Measurements from ENCODE around the gene SDK1. TPM values are rescaled to one million over a fixed set of nuclear protein-coding genes. Genes with fewer than 3 reads are reported as not detected.

The SDK1 gene
- total RNA-seq, 3 donors from 2014 or later (not counting 1 experiment from before 2014, with no cell fraction given), result 0.05 to 0.11 TPM; not detected in 1

DNA sequence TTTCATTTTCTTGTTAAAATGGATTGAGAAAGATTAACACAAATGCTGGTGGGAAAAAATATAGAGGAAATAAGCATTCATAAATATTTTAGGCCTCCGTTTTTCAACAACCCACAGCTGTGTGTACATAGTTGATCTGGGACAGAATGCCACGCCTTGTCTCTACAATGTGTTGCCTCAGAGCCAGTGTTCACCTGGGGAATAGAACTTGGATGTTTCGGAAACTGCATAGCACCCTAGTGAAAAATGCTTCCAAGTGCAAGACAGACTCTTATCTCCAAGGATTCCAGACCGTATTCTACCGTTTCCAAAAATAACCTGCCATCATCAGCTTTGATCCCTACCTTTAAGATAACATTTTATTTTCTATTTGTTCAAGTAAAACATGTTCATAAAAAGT, 260.9 kb downstream of the SDK1 start:
- Mint-ChIP-seq H3K4me3 (no peak overlapping the region), H3K27ac (no peak overlapping the region), H3K27me3 (ENCODE audit: low read depth in 2 of 2) (peaks cover 9 to 46% of the 10 kb centered on the region in 2 donors), H3K36me3 (no peaks in the 10 kb centered on the region), H3K9me3 (no peaks in the 10 kb centered on the region), H3K4me1 (no peaks in the 10 kb centered on the region)
- TF ChIP-seq, protein P1, sequence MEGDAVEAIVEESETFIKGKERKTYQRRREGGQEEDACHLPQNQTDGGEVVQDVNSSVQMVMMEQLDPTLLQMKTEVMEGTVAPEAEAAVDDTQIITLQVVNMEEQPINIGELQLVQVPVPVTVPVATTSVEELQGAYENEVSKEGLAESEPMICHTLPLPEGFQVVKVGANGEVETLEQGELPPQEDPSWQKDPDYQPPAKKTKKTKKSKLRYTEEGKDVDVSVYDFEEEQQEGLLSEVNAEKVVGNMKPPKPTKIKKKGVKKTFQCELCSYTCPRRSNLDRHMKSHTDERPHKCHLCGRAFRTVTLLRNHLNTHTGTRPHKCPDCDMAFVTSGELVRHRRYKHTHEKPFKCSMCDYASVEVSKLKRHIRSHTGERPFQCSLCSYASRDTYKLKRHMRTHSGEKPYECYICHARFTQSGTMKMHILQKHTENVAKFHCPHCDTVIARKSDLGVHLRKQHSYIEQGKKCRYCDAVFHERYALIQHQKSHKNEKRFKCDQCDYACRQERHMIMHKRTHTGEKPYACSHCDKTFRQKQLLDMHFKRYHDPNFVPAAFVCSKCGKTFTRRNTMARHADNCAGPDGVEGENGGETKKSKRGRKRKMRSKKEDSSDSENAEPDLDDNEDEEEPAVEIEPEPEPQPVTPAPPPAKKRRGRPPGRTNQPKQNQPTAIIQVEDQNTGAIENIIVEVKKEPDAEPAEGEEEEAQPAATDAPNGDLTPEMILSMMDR (IDR thresholded peaks at IDR 0.05), result no peak
- Histone ChIP-seq H3K27me3 (ENCODE audit: control insufficient read depth, insufficient read depth, low read length) (no peaks in the 10 kb centered on the region), H3K4me1 (ENCODE audit: control insufficient read depth, insufficient read depth, low read length) (no peaks in the 10 kb centered on the region), H3K36me3 (ENCODE audit: control insufficient read depth, insufficient read depth, low read length) (no peaks in the 10 kb centered on the region), H3K9me3 (ENCODE audit: control insufficient read depth, insufficient read depth, low read length) (no peaks in the 10 kb centered on the region), H3K27ac (ENCODE audit: low read length) (no peak overlapping the region), H3K4me3 (ENCODE audit: low read length) (no peak overlapping the region)
- intact Hi-C loops (cut with micrococcal nuclease), result no loop called here
- 93% methylated on average over 5 of the region's 5 CpGs for whole genome bisulfite sequencing (ENCODE audit: insufficient coverage)
- no peak for DNase-seq
- no peak for ATAC-seq

DNA sequence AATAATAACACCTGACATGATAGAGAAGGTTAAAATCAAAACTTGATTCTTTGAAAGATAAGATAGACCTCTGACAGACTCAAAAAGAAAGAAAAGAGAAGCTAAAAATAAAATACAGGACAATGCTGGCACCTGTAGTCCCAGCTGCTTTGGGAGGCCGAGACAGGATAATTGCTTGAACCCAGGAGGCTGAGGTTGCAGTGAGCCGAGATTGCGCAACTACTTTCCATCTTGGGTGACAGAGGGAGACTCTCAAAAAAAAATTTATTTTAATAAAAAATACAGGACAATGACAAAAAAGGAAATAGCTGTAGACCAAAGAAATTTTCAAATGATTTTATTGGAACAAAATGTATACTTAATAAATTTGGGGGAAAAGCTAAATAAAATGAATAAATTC, 263.2 kb downstream of the SDK1 start:
- ATAC-seq (no peak), DNase-seq (no peak)
- Mint-ChIP-seq H3K4me3 (no peak overlapping the region), H3K27me3 (ENCODE audit: low read depth in 2 of 2) (peaks cover 9 to 49% of the 10 kb centered on the region in 2 donors), H3K27ac (no peak overlapping the region), H3K36me3 (no peaks in the 10 kb centered on the region), H3K4me1 (no peaks in the 10 kb centered on the region), H3K9me3 (no peaks in the 10 kb centered on the region)
- Histone ChIP-seq H3K4me3 (ENCODE audit: low read length) (no peak overlapping the region), H3K36me3 (ENCODE audit: control insufficient read depth, insufficient read depth, low read length) (no peaks in the 10 kb centered on the region), H3K4me1 (ENCODE audit: control insufficient read depth, insufficient read depth, low read length) (no peaks in the 10 kb centered on the region), H3K27me3 (ENCODE audit: control insufficient read depth, insufficient read depth, low read length) (no peaks in the 10 kb centered on the region), H3K9me3 (ENCODE audit: control insufficient read depth, insufficient read depth, low read length) (no peaks in the 10 kb centered on the region), H3K27ac (ENCODE audit: low read length) (no peak overlapping the region)
- 84% methylated on average over 2 of the region's 3 CpGs for WGBS (ENCODE audit: insufficient coverage)
- TF ChIP-seq, protein P1 (IDR thresholded peaks at IDR 0.05), result no peak
- intact Hi-C loops (cut with micrococcal nuclease), result no loop called here

- H3K27ac Mint-ChIP-seq, result no peak overlapping the region
Observed at GRCh38 chr7:3568516-3568915, 267.5 kb downstream of the SDK1 start.

GRCh38 chr7:3569643-3570042, 268.6 kb downstream of the SDK1 start:
- H3K36me3 Mint-ChIP-seq, result no peaks in the 10 kb centered on the region
- no peaks in the 10 kb centered on the region for H3K9me3 Mint-ChIP-seq
- H3K4me3 Mint-ChIP-seq, result no peak overlapping the region
- WGBS (ENCODE audit: insufficient coverage), result 100% methylated on average over 3 of the region's 3 CpGs
- intact Hi-C loops (cut with micrococcal nuclease), result no loop called here
- no peaks in the 10 kb centered on the region for H3K4me1 ChIP-seq (ENCODE audit: control insufficient read depth, insufficient read depth, low read length)
- TF ChIP-seq, protein P1 (IDR thresholded peaks at IDR 0.05), result no peak
- H3K4me3 ChIP-seq (ENCODE audit: low read length), result no peak overlapping the region
- H3K27ac ChIP-seq (ENCODE audit: low read length), result no peak overlapping the region
- peaks cover 6 to 29% of the 10 kb centered on the region in 2 donors for H3K27me3 Mint-ChIP-seq (ENCODE audit: low read depth in 2 of 2)
- no peaks in the 10 kb centered on the region for H3K27me3 ChIP-seq (ENCODE audit: control insufficient read depth, insufficient read depth, low read length)
- no peak for ATAC-seq
- no peaks in the 10 kb centered on the region for H3K4me1 Mint-ChIP-seq
- H3K27ac Mint-ChIP-seq, result no peak overlapping the region
- DNase-seq, result no peak
- H3K36me3 ChIP-seq (ENCODE audit: control insufficient read depth, insufficient read depth, low read length), result no peaks in the 10 kb centered on the region
- no peaks in the 10 kb centered on the region for H3K9me3 ChIP-seq (ENCODE audit: control insufficient read depth, insufficient read depth, low read length)

More at GRCh38 chr7:3568516-3568915, 267.5 kb downstream of the SDK1 start:
- Mint-ChIP-seq H3K4me1 (no peaks in the 10 kb centered on the region), H3K4me3 (no peak overlapping the region), H3K27me3 (ENCODE audit: low read depth in 2 of 2) (peaks cover 6 to 37% of the 10 kb centered on the region in 2 donors), H3K36me3 (no peaks in the 10 kb centered on the region), H3K9me3 (no peaks in the 10 kb centered on the region)
- 83% methylated on average over 1 of the region's 1 CpG for WGBS (ENCODE audit: insufficient coverage)
- intact Hi-C loops (cut with micrococcal nuclease), result no loop called here
- ATAC-seq, result no peak
- H3K4me1 ChIP-seq (ENCODE audit: control insufficient read depth, insufficient read depth, low read length), result no peaks in the 10 kb centered on the region
- no peak for DNase-seq
- no peak overlapping the region for H3K27ac ChIP-seq (ENCODE audit: low read length)
- no peaks in the 10 kb centered on the region for H3K27me3 ChIP-seq (ENCODE audit: control insufficient read depth, insufficient read depth, low read length)
- H3K4me3 ChIP-seq (ENCODE audit: low read length), result no peak overlapping the region
- H3K36me3 ChIP-seq (ENCODE audit: control insufficient read depth, insufficient read depth, low read length), result no peaks in the 10 kb centered on the region
- no peaks in the 10 kb centered on the region for H3K9me3 ChIP-seq (ENCODE audit: control insufficient read depth, insufficient read depth, low read length)
- TF ChIP-seq, protein P1 (IDR thresholded peaks at IDR 0.05), result no peak
